SK-N-SH (cell line): ENCODE measurements around the gene PPL. TPM values are rescaled to one million over a fixed set of nuclear protein-coding genes. Genes with fewer than 3 reads are reported as not detected.
"Not testable (repeated sequence)": the region's sequence is repeated elsewhere in the genome, so short reads cannot be mapped to it uniquely, and the experiment has no call there.

Experiments used
- CTCF ChIA-PET: fragments of 300-600, 350-600 bp; formaldehyde crosslinking; extraction: SDS; loops from one replicate; lab custom pipeline; 2021; lab: Yijun Ruan, JAX
- POLR2A ChIA-PET: fragments of 350-600 bp; sonication (Branson Sonifier 250); formaldehyde crosslinking; extraction: SDS; loops from one replicate; lab custom pipeline; 2020; ENCODE audit warnings: antibody characterized with exemption, inconsistent platforms; lab: Yijun Ruan, JAX
- DNase-seq: peaks from one replicate; pipeline ENCODE4 v3.0.0; 2012
- H2AFZ ChIP-seq: fragments of 200-600 bp; sonication (generic); 2 replicates; pipeline ENCODE4 v1.8.1; 2016; ENCODE audit warnings: antibody characterized with exemption, mild to moderate bottlenecking, low read depth
- H3F3A ChIP-seq: fragments of 200-600 bp; sonication (generic); replicated peaks from 2 replicates; pipeline ENCODE3; 2016; ENCODE audit warnings: antibody characterized with exemption, mild to moderate bottlenecking; ENCODE audit not compliant: insufficient read depth
- H3K27ac ChIP-seq, 2 experiments: fragments of 200-500 bp in 1 of 2; fragments of 200-600 bp in 1 of 2; sonication (Bioruptor generic) in 1 of 2; sonication (generic), shearing (Covaris generic) in 1 of 2; 2 replicates each; pipeline versions ENCODE4 v1.5.1 to v1.6.1; 2014 to 2016; ENCODE audit warnings: low read depth in 2 of 2, inconsistent platforms in 1 of 2, low read length in 1 of 2, mild to moderate bottlenecking in 1 of 2, mixed read lengths in 1 of 2
- H3K27me3 ChIP-seq: fragments of 200-600 bp; sonication (generic), shearing (Covaris generic); 2 replicates; pipeline ENCODE4 v1.6.1; 2016; ENCODE audit warnings: mixed run types; ENCODE audit not compliant: insufficient read depth
- H3K36me3 ChIP-seq, 2 experiments: fragments of 200-500 bp in 1 of 2; fragments of 200-600 bp in 1 of 2; sonication (Bioruptor generic) in 1 of 2; sonication (generic) in 1 of 2; replicated peaks in 1 of 2; 2 replicates each; pipeline versions ENCODE3 to v1.5.1; 2014 to 2016; ENCODE audit warnings: low read length in 1 of 2, mild to moderate bottlenecking in 1 of 2; ENCODE audit not compliant: insufficient read depth in 2 of 2, control insufficient read depth in 1 of 2
- H3K4me1 ChIP-seq, 2 experiments: fragments of 200-500 bp in 1 of 2; fragments of 200-600 bp in 1 of 2; sonication (Bioruptor generic) in 1 of 2; sonication (generic), shearing (Covaris generic) in 1 of 2; 2 replicates each; pipeline versions ENCODE4 v1.5.1 to v1.6.1; 2014 to 2016; ENCODE audit warnings: low read depth in 1 of 2, low read length in 1 of 2, mixed run types in 1 of 2; ENCODE audit not compliant: insufficient read depth in 2 of 2, control insufficient read depth in 1 of 2
- H3K4me2 ChIP-seq: fragments of 200-600 bp; sonication (generic), shearing (Covaris generic); 2 replicates; pipeline ENCODE4 v1.6.1; 2017; ENCODE audit warnings: mixed run types
- H3K4me3 ChIP-seq, 2 experiments: fragments of 200-500 bp in 1 of 2; fragments of 200-600 bp in 1 of 2; sonication (Bioruptor generic) in 1 of 2; sonication (generic), shearing (Covaris generic) in 1 of 2; 2 replicates each; pipeline versions ENCODE4 v1.5.1 to v1.8.1; 2014 to 2016; ENCODE audit warnings: low read depth in 2 of 2, inconsistent platforms in 1 of 2, low read length in 1 of 2, mild to moderate bottlenecking in 1 of 2, mixed read lengths in 1 of 2, moderate library complexity in 1 of 2
- H3K79me2 ChIP-seq: fragments of 200-600 bp; sonication (generic); 2 replicates; pipeline ENCODE4 v1.8.1; 2017; ENCODE audit warnings: mild to moderate bottlenecking; ENCODE audit not compliant: insufficient read depth
- H3K9ac ChIP-seq: fragments of 200-600 bp; sonication (generic); 2 replicates; pipeline ENCODE4 v1.6.1; 2017; ENCODE audit warnings: mixed run types
- H3K9me2 ChIP-seq: fragments of 200-600 bp; sonication (generic); 2 replicates; pipeline ENCODE4 v1.6.1; 2017; ENCODE audit warnings: mixed run types
- H3K9me3 ChIP-seq: fragments of 200-600 bp; sonication (generic); 2 replicates; pipeline ENCODE4 v1.6.1; 2017; ENCODE audit warnings: mixed run types, mild to moderate bottlenecking, moderate library complexity
- H4K20me1 ChIP-seq: fragments of 200-600 bp; sonication (generic); 2 replicates; pipeline ENCODE4 v1.6.1; 2017; ENCODE audit warnings: mild to moderate bottlenecking, mixed run types; ENCODE audit not compliant: insufficient read depth
- CHD2 ChIP-seq: fragments of 150-350 bp; IDR thresholded peaks from 2 replicates; pipeline ENCODE4 v1.6.1; 2018; ENCODE audit warnings: low read length; ENCODE audit not compliant: partially characterized antibody
- EP300 ChIP-seq, 2 experiments: IDR thresholded peaks; 2 replicates each; pipeline versions ENCODE4 v1.4.0 to v1.6.1; 2012; ENCODE audit warnings: borderline replicate concordance in 1 of 2, low read depth in 1 of 2, low read length in 1 of 2
- FOSL2 ChIP-seq: IDR thresholded peaks from 2 replicates; pipeline ENCODE4 v1.4.0; 2012; ENCODE audit warnings: low read depth, mild to moderate bottlenecking, moderate library complexity, borderline replicate concordance
- FOXM1 ChIP-seq: IDR thresholded peaks from 2 replicates; pipeline ENCODE4 v1.4.0; 2012; ENCODE audit warnings: low read depth, mild to moderate bottlenecking
- MEF2A ChIP-seq: IDR thresholded peaks from 2 replicates; pipeline ENCODE4 v1.4.0; 2012; ENCODE audit warnings: low read depth, borderline replicate concordance
- RXRA ChIP-seq: IDR thresholded peaks from 2 replicates; pipeline ENCODE4 v1.4.0; 2012; ENCODE audit warnings: low read depth, mild to moderate bottlenecking, borderline replicate concordance
- SIN3A ChIP-seq: IDR thresholded peaks from 2 replicates; pipeline ENCODE4 v1.6.1; 2012; ENCODE audit warnings: low read depth, mild to moderate bottlenecking, low read length, moderate library complexity, borderline replicate concordance
- SMC3 ChIP-seq: IDR thresholded peaks from 2 replicates; pipeline ENCODE4 v1.6.1; 2012; ENCODE audit warnings: low read depth, low read length, improper control_type of control experiment
- TEAD4 ChIP-seq: IDR thresholded peaks from 2 replicates; pipeline ENCODE4 v1.4.0; 2012; ENCODE audit warnings: mild to moderate bottlenecking, borderline replicate concordance; ENCODE audit not compliant: insufficient read depth
- WGBS: methylation state at CpG from one replicate; pipeline ENCODE4 v1.1.6; 2017; ENCODE audit warnings: low lambda C conversion rate; 5-methylcytosine and 5-hydroxymethylcytosine counted together
- polyA plus RNA-seq, 3 experiments: library from polyadenylated mRNA; depleted of rRNA; stranded (reverse); fragments of >200 nt; gene quantifications; 2 replicates each; pipeline ENCODE4 v1.2.3, GENCODE V29; 2012
- TF ChIP-seq, protein P1 (sequence below): IDR thresholded peaks from 2 replicates; pipeline ENCODE4 v1.4.0; 2012; ENCODE audit warnings: low read depth, borderline replicate concordance
- TF ChIP-seq, protein P2 (sequence below): fragments of 200-600 bp; sonication (generic); IDR thresholded peaks from 2 replicates; pipeline ENCODE4 v1.6.1; 2017; ENCODE audit warnings: antibody characterized with exemption, mild to moderate bottlenecking, moderate library complexity
- TF ChIP-seq, protein P3 (sequence below): IDR thresholded peaks from 2 replicates; pipeline ENCODE4 v1.4.0; 2012; ENCODE audit warnings: low read depth
- TF ChIP-seq, protein P4 (sequence below): fragments of 150-350 bp; IDR thresholded peaks from 2 replicates; pipeline ENCODE4 v1.6.1; 2016; ENCODE audit warnings: mild to moderate bottlenecking, low read depth, low read length

The PPL gene
- polyA plus RNA-seq, 1 of the 3 experiments (the other 2 are of a cell fraction) = 24.6 TPM

DNA sequence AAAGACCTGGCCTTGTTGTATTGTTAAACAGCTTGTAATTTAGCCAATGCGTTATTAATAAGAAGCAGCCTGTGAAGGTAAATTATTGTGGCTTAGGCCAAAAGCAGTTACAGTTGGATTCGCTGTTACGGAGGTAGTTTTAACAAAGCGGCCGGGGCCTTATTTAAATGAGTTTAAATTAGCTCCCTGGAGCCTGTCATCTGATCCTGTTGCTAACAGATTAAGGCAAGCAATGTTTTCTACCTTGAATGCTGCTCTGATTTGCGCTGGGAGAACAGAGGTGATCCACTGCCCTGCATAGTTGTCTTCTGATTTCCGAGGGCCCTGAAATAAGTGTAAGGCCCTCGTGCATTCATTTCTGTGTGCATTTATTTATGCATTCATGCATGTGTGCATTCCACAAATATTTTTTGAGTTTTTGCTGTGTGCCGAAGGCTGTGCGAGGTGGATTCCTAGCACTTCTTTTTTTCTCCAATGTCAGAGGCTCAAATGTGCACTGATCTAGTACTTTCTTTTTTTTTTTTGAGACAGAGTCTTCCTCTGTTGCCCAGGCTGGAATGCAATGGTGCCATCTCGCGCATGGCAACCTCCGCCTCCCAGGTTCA lies 32.0 kb upstream of the PPL start:
- POLR2A ChIA-PET = no interaction called here
- H3K9me3 ChIP-seq = no peaks in the 10 kb centered on the region
- 77% methylated on average over 13 of the region's 13 CpGs for WGBS
- H4K20me1 ChIP-seq = no peaks in the 10 kb centered on the region
- DNase-seq = no peak
- peaks cover 10% of the 10 kb centered on the region for H3K27me3 ChIP-seq
- TF ChIP-seq FOSL2 (no peak), TEAD4 (no peak), RXRA (no peak), SIN3A (no peak), EP300 (IDR thresholded peaks at IDR 0.05; ENCODE audit: borderline replicate concordance in 1 of 2, low read depth in 1 of 2, low read length in 1 of 2) (no peak), MEF2A (no peak), FOXM1 (no peak), CHD2 (no peak), SMC3 (no peak)
- TF ChIP-seq, protein P1, sequence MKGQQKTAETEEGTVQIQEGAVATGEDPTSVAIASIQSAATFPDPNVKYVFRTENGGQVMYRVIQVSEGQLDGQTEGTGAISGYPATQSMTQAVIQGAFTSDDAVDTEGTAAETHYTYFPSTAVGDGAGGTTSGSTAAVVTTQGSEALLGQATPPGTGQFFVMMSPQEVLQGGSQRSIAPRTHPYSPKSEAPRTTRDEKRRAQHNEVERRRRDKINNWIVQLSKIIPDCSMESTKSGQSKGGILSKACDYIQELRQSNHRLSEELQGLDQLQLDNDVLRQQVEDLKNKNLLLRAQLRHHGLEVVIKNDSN = no peak
- TF ChIP-seq, protein P2, sequence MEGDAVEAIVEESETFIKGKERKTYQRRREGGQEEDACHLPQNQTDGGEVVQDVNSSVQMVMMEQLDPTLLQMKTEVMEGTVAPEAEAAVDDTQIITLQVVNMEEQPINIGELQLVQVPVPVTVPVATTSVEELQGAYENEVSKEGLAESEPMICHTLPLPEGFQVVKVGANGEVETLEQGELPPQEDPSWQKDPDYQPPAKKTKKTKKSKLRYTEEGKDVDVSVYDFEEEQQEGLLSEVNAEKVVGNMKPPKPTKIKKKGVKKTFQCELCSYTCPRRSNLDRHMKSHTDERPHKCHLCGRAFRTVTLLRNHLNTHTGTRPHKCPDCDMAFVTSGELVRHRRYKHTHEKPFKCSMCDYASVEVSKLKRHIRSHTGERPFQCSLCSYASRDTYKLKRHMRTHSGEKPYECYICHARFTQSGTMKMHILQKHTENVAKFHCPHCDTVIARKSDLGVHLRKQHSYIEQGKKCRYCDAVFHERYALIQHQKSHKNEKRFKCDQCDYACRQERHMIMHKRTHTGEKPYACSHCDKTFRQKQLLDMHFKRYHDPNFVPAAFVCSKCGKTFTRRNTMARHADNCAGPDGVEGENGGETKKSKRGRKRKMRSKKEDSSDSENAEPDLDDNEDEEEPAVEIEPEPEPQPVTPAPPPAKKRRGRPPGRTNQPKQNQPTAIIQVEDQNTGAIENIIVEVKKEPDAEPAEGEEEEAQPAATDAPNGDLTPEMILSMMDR = no peak
- TF ChIP-seq, protein P3, sequence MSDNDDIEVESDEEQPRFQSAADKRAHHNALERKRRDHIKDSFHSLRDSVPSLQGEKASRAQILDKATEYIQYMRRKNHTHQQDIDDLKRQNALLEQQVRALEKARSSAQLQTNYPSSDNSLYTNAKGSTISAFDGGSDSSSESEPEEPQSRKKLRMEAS = no peak
- TF ChIP-seq, protein P4, sequence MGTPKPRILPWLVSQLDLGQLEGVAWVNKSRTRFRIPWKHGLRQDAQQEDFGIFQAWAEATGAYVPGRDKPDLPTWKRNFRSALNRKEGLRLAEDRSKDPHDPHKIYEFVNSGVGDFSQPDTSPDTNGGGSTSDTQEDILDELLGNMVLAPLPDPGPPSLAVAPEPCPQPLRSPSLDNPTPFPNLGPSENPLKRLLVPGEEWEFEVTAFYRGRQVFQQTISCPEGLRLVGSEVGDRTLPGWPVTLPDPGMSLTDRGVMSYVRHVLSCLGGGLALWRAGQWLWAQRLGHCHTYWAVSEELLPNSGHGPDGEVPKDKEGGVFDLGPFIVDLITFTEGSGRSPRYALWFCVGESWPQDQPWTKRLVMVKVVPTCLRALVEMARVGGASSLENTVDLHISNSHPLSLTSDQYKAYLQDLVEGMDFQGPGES = no peak
- no peaks in the 10 kb centered on the region for H3F3A ChIP-seq
- no peak overlapping the region for H2AFZ ChIP-seq
- CTCF ChIA-PET = interaction anchor here (1.5 kb wide), 1 partner anchor 13 kb away, joined by 5 read pairs; no protein-coding TSS in a partner anchor
- no peak overlapping the region for H3K27ac ChIP-seq
- H3K4me2 ChIP-seq = no peak overlapping the region
- no peak overlapping the region for H3K4me3 ChIP-seq
- no peaks in the 10 kb centered on the region for H3K36me3 ChIP-seq
- H3K4me1 ChIP-seq = no peaks in the 10 kb centered on the region
- no peak overlapping the region for H3K9ac ChIP-seq
- H3K9me2 ChIP-seq = no peaks in the 10 kb centered on the region
- no peaks in the 10 kb centered on the region for H3K79me2 ChIP-seq

DNA sequence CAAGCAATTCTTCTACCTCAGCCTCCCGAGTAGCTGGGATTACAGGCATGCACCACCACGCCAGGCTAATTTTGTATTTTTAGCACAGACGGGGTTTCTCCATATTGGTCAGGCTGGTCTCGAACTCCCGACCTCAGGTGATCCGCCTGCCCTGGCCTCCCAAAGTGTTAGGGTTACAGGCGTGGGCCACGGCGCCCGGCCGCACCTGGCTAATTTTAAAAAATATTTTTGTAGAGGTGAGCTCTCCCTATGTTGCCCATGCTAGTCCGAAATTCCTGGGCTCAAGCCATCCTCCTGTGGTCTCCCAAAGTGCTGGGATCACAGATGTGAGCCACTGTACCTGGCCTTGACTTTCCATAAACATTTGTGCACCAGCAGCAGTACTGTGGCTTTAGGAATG lies 31.3 kb upstream of the PPL start:
- H3K9me3 ChIP-seq, H4K20me1 ChIP-seq, POLR2A ChIA-PET, DNase-seq, H3K4me2 ChIP-seq, H3K9ac ChIP-seq, H3K79me2 ChIP-seq, H3F3A ChIP-seq, H3K36me3 ChIP-seq, H3K4me3 ChIP-seq, H3K4me1 ChIP-seq, H3K9me2 ChIP-seq, H2AFZ ChIP-seq, H3K27ac ChIP-seq: not testable (repeated sequence)
- WGBS = 61% methylated on average over 12 of the region's 12 CpGs
- CTCF ChIA-PET = interaction anchor here (1.5 kb wide), 1 partner anchor 13 kb away, joined by 5 read pairs; no protein-coding TSS in a partner anchor
- peaks cover 10% of the 10 kb centered on the region for H3K27me3 ChIP-seq
